HG03060 (cell line): ENCODE data around the gene CASK.
"Not testable (repeated sequence)": the region's sequence is repeated elsewhere in the genome, so short reads cannot be mapped to it uniquely, and the experiment has no call there.

Source experiments
- ATAC-seq: cut with Tn5 transposase; IDR thresholded peaks from one replicate; pipeline ENCODE4 v1.9.1; 2021; ENCODE audit warnings: low read depth, moderate number of reproducible peaks; ENCODE audit not compliant: unreplicated experiment

The CASK gene

GRCh38 chrX:41526271-41526670 lies 397.1 kb downstream of the CASK start:
- no peak for ATAC-seq

GRCh38 chrX:41522671-41523070 lies 400.7 kb downstream of the CASK start:
- no peak for ATAC-seq

- ATAC-seq, result no peak
These were observed 401.3 kb downstream of the CASK start for GRCh38 chrX:41522081-41522480.

- ATAC-seq, result no peak
These were observed 403.9 kb downstream of the CASK start for GRCh38 chrX:41519468-41519867.

- ATAC-seq, result no peak
These were observed 404.5 kb downstream of the CASK start for GRCh38 chrX:41518841-41519220.

- no peak for ATAC-seq
These were observed 405.1 kb downstream of the CASK start for GRCh38 chrX:41518127-41518840.

- ATAC-seq, result no peak
These were observed 406.2 kb downstream of the CASK start for GRCh38 chrX:41516999-41517765.

GRCh38 chrX:41516456-41516855 lies 406.9 kb downstream of the CASK start:
- no peak for ATAC-seq

- no peak for ATAC-seq
These were observed 408.0 kb downstream of the CASK start for GRCh38 chrX:41515376-41515775.

- ATAC-seq, result no peak
These were observed 409.2 kb downstream of the CASK start for GRCh38 chrX:41514179-41514578.

- ATAC-seq, result not testable (repeated sequence)
These were observed 410.5 kb downstream of the CASK start for GRCh38 chrX:41512853-41513252.

- no peak for ATAC-seq
These were observed 411.0 kb downstream of the CASK start for GRCh38 chrX:41512394-41512793.

- no peak for ATAC-seq
These were observed 415.4 kb downstream of the CASK start for GRCh38 chrX:41507919-41508318.

- ATAC-seq, result no peak
These were observed 421.4 kb downstream of the CASK start for GRCh38 chrX:41502004-41502403.

GRCh38 chrX:41499984-41500383 lies 423.4 kb downstream of the CASK start:
- ATAC-seq, result no peak

GRCh38 chrX:41499195-41499594 lies 424.2 kb downstream of the CASK start:
- no peak for ATAC-seq

GRCh38 chrX:41491267-41492004 lies 431.9 kb downstream of the CASK start:
- no peak for ATAC-seq

GRCh38 chrX:41490446-41490845 lies 432.9 kb downstream of the CASK start:
- no peak for ATAC-seq

GRCh38 chrX:41482154-41482850 lies 441.1 kb downstream of the CASK start:
- no peak for ATAC-seq

- ATAC-seq, result no peak
These were observed 441.9 kb downstream of the CASK start for GRCh38 chrX:41481264-41482109.
